Lung (tissue), 12 donors: Measurements from ENCODE around the gene PLXDC1. TPM values are rescaled to one million over a fixed set of nuclear protein-coding genes. Genes with fewer than 3 reads are reported as not detected.
A peak's percentile ranks its signal among the peaks of the same experiment; 100 is the strongest.

Source experiments
- ATAC-seq: fragments of 200-7000 bp; cut with Tn5 transposase; one replicate; pipeline ENCODE4 v1.9.1; 2020; ENCODE audit warnings: moderate number of reproducible peaks; ENCODE audit not compliant: insufficient read depth, low FRiP score
- DNase-seq, 3 donors: peaks; one replicate each; pipeline ENCODE4 v3.0.0-alpha.2; 2013 to 2017
- H3K27ac ChIP-seq, 2 donors: one replicate each; pipeline ENCODE4 v1.5.1; 2013; ENCODE audit warnings: mild to moderate bottlenecking in 2 of 2, moderate library complexity in 2 of 2, control low read depth in 1 of 2, inconsistent platforms in 1 of 2, low read depth in 1 of 2, low read length in 1 of 2
- H3K27me3 ChIP-seq, 3 donors: one replicate each; pipeline ENCODE4 v1.5.1; 2013; ENCODE audit warnings: low read length in 2 of 3; ENCODE audit not compliant: control insufficient read depth in 3 of 3, insufficient read depth in 3 of 3
- H3K36me3 ChIP-seq, 4 donors: one replicate each; pipeline ENCODE4 v1.5.1; 2013; ENCODE audit warnings: low read length in 4 of 4, mild to moderate bottlenecking in 1 of 4, moderate library complexity in 1 of 4; ENCODE audit not compliant: control insufficient read depth in 4 of 4, insufficient read depth in 4 of 4
- H3K4me1 ChIP-seq, 5 donors: one replicate each; pipeline ENCODE4 v1.5.1; 2013; ENCODE audit warnings: low read length in 5 of 5, mild to moderate bottlenecking in 2 of 5, moderate library complexity in 1 of 5; ENCODE audit not compliant: control insufficient read depth in 5 of 5, insufficient read depth in 5 of 5
- H3K4me3 ChIP-seq: one replicate; pipeline ENCODE4 v1.5.1; 2013; ENCODE audit warnings: mild to moderate bottlenecking, control low read depth, moderate library complexity
- H3K9ac ChIP-seq, 2 donors: one replicate each; pipeline ENCODE4 v1.5.1; 2013; ENCODE audit warnings: low read length in 2 of 2, control low read depth in 1 of 2; ENCODE audit not compliant: insufficient read depth in 1 of 2
- H3K9me3 ChIP-seq, 4 donors: one replicate each; pipeline ENCODE4 v1.5.1; 2013; ENCODE audit warnings: low read length in 3 of 4, mild to moderate bottlenecking in 1 of 4, moderate library complexity in 1 of 4; ENCODE audit not compliant: control insufficient read depth in 4 of 4, insufficient read depth in 3 of 4
- CTCF ChIP-seq: IDR thresholded peaks from 2 replicates; pipeline ENCODE4 v1.5.1; 2012; ENCODE audit warnings: mild to moderate bottlenecking; ENCODE audit errors: control extremely low read depth, extremely low read depth
- WGBS, 2 donors: extraction: QIAGEN DNeasy Blood & Tissue Kit; methylation state at CpG; one replicate each; pipeline ENCODE4 v1.1.7; 2013; 5-methylcytosine and 5-hydroxymethylcytosine counted together
- polyA plus RNA-seq, 2 donors: library from polyadenylated mRNA; stranded (reverse); fragments of 200-250 nt; gene quantifications; one replicate each; pipeline ENCODE4 v1.2.1, GENCODE V29; 2013
- total RNA-seq, 2 donors: library from RNA; depleted of rRNA in 1 of 2; stranded (reverse); fragments of >200 nt in 1 of 2; gene quantifications; one replicate each; pipeline ENCODE4 v1.2.1, GENCODE V29; 2014 to 2021
- donor health status: control.
- donor health status: control.
- donor health status: Bipolar disorder and iron deficiency.
- donor health status: healthy.
- donor health status: DM: yes; HTN: yes; CAD: no.

PLXDC1 gene
- total and polyA plus RNA-seq, 4 donors, result 1.7 to 7.3 (median 5.4) TPM

- H3K27me3 ChIP-seq, result no peaks in the 10 kb centered on the region
- no peak overlapping the region for H3K27ac ChIP-seq
- no peak overlapping the region for H3K9ac ChIP-seq
- no peaks in the 10 kb centered on the region for H3K9me3 ChIP-seq
- TF ChIP-seq CTCF, result no peak
- WGBS, 2 donors, result 87 to 92% methylated on average over 7 of the region's 7 CpGs
- H3K4me1 ChIP-seq, result peaks cover 0 to 7% (median 3%) of the 10 kb centered on the region in 5 donors
- H3K4me3 ChIP-seq, result no peak overlapping the region
- DNase-seq, result no peak
- ATAC-seq, result no peak
- no peaks in the 10 kb centered on the region for H3K36me3 ChIP-seq
These were observed 44.3 kb downstream of the PLXDC1 start for GRCh38 chr17:39107155-39107554.

DNA sequence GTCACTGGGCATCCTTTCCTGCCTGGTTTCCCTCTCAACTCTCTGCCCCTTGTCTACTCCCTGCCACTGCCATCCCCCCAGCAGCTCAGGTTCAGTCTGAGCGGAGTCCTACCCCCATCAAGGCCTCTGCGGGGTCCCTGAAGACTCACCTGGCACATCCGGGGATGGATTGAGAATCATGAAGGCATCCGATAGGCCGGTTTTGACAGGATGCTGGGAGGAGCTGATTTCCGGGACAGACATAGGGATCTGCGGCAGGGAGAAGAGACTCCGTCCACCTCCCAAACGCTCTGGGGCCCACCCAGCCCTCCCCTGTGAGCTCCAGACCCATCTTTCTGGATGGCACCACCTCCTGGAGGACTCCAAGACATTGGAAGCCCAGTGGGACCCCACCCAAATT lies 45.7 kb downstream of the PLXDC1 start:
- Histone ChIP-seq H3K4me3 (no peak overlapping the region), H3K4me1 (peaks cover 0 to 15% (median 3%) of the 10 kb centered on the region in 5 donors), H3K36me3 (no peaks in the 10 kb centered on the region), H3K27me3 (no peaks in the 10 kb centered on the region), H3K9me3 (no peaks in the 10 kb centered on the region), H3K9ac (no peak overlapping the region), H3K27ac (no peak overlapping the region)
- DNase-seq (no peak), ATAC-seq (no peak)
- no peak for TF ChIP-seq CTCF
- 73 to 74% methylated on average over 9 of the region's 9 CpGs for WGBS, 2 donors

GRCh38 chr17:39104657-39105056 lies 46.8 kb downstream of the PLXDC1 start:
- WGBS, 2 donors, result 89 to 92% methylated on average over 8 of the region's 8 CpGs
- Histone ChIP-seq H3K27ac (no peak overlapping the region), H3K4me1 (peaks cover 0 to 25% (median 4%) of the 10 kb centered on the region in 5 donors), H3K27me3 (no peaks in the 10 kb centered on the region), H3K36me3 (no peaks in the 10 kb centered on the region), H3K4me3 (no peak overlapping the region), H3K9ac (no peak overlapping the region), H3K9me3 (no peaks in the 10 kb centered on the region)
- no peak for ATAC-seq
- TF ChIP-seq CTCF, result no peak
- no peak for DNase-seq

GRCh38 chr17:39104046-39104445 lies 47.4 kb downstream of the PLXDC1 start:
- peak in 1 of 3 donors; percentile 25 for DNase-seq
- H3K9ac ChIP-seq, result peak overlapping the region in 1 of 2 donors; percentile 30
- H3K4me1 ChIP-seq, result peaks cover 0 to 31% (median 7%) of the 10 kb centered on the region in 5 donors
- H3K36me3 ChIP-seq, result no peaks in the 10 kb centered on the region
- no peaks in the 10 kb centered on the region for H3K9me3 ChIP-seq
- no peaks in the 10 kb centered on the region for H3K27me3 ChIP-seq
- no peak for ATAC-seq
- WGBS, 2 donors, result 74 to 89% methylated on average over 5 of the region's 5 CpGs
- no peak overlapping the region for H3K4me3 ChIP-seq
- no peak for TF ChIP-seq CTCF
- H3K27ac ChIP-seq, result no peak overlapping the region
